NB4 (cell line): ENCODE data around the gene GOLIM4.

Source experiments
- CTCF ChIP-seq: IDR thresholded peaks from one replicate; pipeline ENCODE4 v1.5.1; 2012; ENCODE audit warnings: low read depth, low read length
- MAX ChIP-seq: IDR thresholded peaks from 2 replicates; pipeline ENCODE4 v1.6.1; 2011; ENCODE audit warnings: low read depth, low read length
- MYC ChIP-seq: IDR thresholded peaks from 2 replicates; pipeline ENCODE4 v1.6.1; 2011; ENCODE audit warnings: low read depth, low read length
- POLR2A ChIP-seq: IDR thresholded peaks from 2 replicates; pipeline ENCODE4 v1.6.1; 2011; ENCODE audit warnings: mild to moderate bottlenecking; ENCODE audit not compliant: insufficient read length; ENCODE audit errors: extremely low read depth

GRCh38 chr3:167989066-167989465 lies 106.7 kb downstream of the GOLIM4 start:
- TF ChIP-seq CTCF: no peak
- TF ChIP-seq MAX: no peak
- no peak for TF ChIP-seq POLR2A
- TF ChIP-seq MYC: no peak
